HFF-Myc (cell line): ENCODE data around the gene IL16.

Source experiments
- DNase-seq: peaks from one replicate; pipeline ENCODE4 v3.0.0-alpha.2; 2011; ENCODE audit warnings: low read depth; ENCODE audit errors: extremely low read depth
- H3K4me3 ChIP-seq: replicated peaks from 2 replicates; pipeline ENCODE4 v1.5.1; 2011; ENCODE audit warnings: low read depth, mild to moderate bottlenecking, control low read depth, low read length
- TF ChIP-seq, protein P1 (sequence below): IDR thresholded peaks from 2 replicates; pipeline ENCODE4 v1.5.1; 2012; ENCODE audit warnings: mild to moderate bottlenecking, low read depth, low read length, control low read depth; ENCODE audit errors: missing control alignments

The IL16 gene

DNA sequence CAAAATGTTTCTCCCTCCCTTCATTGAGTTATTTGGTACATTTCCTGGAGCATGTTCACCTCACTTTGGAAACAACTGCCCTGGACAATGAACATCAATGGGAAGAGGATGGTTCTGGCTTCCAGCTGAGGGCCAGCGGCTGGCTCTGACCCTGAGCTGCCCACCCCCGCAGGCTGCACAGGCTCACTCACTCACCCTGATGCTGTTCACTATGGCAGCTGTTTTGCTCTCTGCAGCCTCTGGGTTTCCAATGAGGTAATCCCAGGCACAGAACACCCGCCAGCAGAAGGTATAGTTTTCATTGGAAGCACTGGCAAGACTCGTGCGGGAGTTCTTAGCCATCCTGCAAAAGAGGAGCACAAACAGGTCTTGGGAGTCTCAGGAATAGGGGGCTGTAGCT is 159.6 kb downstream of the IL16 start:
- TF ChIP-seq, protein P1, sequence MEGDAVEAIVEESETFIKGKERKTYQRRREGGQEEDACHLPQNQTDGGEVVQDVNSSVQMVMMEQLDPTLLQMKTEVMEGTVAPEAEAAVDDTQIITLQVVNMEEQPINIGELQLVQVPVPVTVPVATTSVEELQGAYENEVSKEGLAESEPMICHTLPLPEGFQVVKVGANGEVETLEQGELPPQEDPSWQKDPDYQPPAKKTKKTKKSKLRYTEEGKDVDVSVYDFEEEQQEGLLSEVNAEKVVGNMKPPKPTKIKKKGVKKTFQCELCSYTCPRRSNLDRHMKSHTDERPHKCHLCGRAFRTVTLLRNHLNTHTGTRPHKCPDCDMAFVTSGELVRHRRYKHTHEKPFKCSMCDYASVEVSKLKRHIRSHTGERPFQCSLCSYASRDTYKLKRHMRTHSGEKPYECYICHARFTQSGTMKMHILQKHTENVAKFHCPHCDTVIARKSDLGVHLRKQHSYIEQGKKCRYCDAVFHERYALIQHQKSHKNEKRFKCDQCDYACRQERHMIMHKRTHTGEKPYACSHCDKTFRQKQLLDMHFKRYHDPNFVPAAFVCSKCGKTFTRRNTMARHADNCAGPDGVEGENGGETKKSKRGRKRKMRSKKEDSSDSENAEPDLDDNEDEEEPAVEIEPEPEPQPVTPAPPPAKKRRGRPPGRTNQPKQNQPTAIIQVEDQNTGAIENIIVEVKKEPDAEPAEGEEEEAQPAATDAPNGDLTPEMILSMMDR = no peak
- no peak for DNase-seq
- H3K4me3 ChIP-seq = no peak overlapping the region

DNA sequence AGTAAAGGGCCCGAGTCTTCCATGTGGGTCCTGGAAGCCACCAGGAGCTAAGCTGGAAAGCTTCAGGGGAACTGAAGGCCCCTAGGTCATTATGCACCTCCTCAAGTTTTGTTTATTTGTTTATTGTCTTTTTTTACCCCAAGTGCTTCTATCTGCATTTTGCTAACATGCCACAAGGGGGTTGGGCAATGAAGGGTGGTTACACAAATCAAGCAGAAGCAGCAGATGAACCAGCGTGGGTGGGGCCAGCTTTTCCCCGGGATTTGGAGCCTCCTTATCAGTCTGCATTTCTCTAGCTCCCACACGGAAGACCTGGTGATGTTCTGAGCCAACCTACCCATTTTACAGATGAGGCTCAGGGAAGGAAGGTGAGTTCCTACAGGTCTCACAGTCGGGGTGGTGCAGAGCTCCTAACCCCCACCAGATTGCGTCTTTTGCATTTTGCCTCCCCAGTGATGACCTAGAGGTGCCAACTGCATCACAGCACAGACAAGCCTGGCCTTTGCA is 160.6 kb downstream of the IL16 start:
- TF ChIP-seq, protein P1 = no peak
- no peak overlapping the region for H3K4me3 ChIP-seq
- DNase-seq = no peak

DNA sequence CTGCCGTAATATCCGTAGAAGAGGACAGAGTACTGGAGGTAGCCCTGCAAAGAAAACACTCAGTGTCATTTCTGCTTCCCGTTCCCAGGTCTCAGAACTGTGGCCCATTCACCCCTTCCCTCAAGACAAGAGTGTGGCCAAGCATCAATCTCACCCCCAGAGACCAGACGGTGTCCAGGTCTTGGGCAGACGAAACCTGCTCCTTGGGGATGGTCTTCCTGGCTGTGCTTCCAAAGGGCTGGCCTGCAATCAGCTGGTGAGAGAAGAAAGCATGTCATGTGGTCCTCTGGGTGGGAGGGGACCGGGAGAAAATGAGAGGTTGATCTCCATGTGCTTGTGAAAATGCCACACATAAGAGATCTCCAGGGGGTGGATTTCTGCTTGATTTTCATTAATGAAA is 161.6 kb downstream of the IL16 start:
- TF ChIP-seq, protein P1 = no peak
- no peak overlapping the region for H3K4me3 ChIP-seq
- DNase-seq = no peak

DNA sequence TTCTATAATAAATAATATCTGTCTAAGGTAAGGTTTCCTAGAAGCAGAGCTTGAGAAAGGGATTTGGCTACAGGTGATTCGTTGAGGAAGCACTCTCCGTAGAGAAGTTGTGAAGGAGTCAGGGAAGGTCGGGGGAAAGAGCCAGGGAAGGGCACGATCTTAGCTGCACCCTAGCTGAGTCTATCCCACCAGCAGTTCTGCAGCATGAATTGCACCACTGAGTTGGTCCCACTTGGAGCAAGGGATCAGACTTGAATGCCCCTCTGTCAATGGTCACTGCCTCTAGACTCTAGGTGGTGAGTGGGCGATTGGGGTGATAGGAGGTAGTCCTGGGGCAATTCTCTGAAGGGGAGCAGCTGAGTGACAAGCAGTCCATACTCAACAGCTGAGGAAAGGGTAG is 163.8 kb downstream of the IL16 start:
- TF ChIP-seq, protein P1 = no peak
- H3K4me3 ChIP-seq = no peak overlapping the region
- DNase-seq = no peak

DNA sequence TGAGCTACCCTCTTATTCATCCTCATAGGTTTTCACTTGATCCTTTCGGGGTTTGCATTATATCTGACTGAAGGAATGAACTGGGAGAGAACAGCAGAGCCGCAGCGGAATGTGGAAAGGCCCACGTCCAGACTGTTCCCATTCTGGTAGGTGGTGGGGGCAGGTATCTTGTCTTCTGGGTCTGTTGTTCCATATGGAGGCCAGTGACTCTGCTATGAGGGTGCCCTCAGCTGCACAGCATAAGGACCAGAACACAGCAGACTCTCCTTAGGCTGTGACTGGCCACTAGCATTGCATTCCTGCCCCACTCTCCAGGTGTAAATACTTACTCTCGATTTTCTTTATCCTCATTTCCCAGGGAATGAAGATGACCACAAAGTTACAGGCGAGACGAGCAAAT is 165.2 kb downstream of the IL16 start:
- no peak for DNase-seq
- no peak overlapping the region for H3K4me3 ChIP-seq
- TF ChIP-seq, protein P1 = no peak

DNA sequence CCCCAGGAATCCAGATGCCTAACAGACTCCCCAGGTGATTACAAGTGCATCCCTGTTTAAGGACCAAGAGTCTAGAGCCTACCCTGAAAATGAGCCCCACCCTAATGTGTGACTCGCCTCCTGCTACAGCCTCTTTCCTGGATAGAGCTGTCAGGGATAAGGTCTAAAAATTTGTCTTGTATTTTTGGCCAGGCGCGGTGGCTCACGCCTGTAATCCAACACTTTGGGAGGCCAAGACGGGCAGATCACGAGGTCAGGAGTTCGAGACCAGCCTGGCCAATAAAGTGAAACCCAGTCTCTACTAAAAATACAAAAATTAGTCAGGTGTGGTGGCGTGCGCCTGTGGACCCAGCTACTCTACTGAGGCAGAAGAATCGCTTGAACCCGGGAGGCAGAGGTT is 166.1 kb downstream of the IL16 start:
- DNase-seq = no peak
- H3K4me3 ChIP-seq = no peak overlapping the region
- TF ChIP-seq, protein P1 = no peak

DNA sequence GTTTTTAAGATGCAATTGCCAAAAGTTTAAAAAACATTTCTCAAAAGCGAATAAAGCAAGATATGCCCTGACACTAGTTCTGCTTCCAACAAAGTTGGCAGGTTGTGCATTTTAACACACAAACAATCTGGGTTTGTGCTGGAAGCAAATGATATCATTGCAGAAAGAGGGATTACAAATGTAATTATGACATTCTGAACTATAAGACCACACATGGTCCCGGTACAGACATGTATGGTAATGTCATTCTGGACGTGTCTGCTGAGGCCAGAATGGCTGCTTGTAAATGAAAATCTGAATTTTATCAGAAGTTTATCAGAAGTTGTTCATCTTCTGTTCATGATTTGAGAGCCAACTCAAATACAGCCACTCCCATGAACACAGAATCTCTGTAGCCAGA is 166.6 kb downstream of the IL16 start:
- TF ChIP-seq, protein P1 = no peak
- no peak overlapping the region for H3K4me3 ChIP-seq

More for the DNA sequence above, 166.6 kb downstream of the IL16 start:
- no peak for DNase-seq
